HG02870 (cell line): Measurements from ENCODE around the gene GIMAP2.
"Not testable (repeated sequence)": the region's sequence is repeated elsewhere in the genome, so short reads cannot be mapped to it uniquely, and the experiment has no call there.

ENCODE experiments used
- ATAC-seq: cut with Tn5 transposase; IDR thresholded peaks from one replicate; pipeline ENCODE4 v1.9.1; 2021; ENCODE audit warnings: mild to moderate bottlenecking, moderate library complexity; ENCODE audit not compliant: unreplicated experiment

The GIMAP2 gene

GRCh38 chr7:150685219-150686029, at the start of gene GIMAP2:
GIMAP2 (plus strand) TSS chr7:150685706; CDS start chr7:150687060, 1,354 bp downstream.
- ATAC-seq, result peak; percentile 93

DNA sequence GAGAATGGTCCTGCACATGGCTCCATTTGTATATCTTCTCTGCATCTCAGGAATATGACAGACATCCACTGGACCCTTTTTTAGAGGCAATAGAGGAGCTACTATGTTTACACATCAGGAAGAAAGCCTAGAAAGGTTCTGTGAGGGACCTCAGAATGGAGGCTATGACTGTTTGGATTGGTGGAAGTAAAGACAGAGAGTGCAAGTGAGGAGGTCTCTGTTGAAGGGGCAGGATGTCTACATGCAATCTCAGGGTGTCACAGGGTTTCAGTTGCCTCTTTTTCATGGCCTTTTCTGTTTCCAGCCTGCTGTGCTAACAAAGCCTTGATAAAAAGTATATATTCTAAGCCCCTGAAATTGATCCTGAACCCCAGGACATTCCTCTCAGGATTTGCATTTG, 43.7 kb upstream of the GIMAP2 start:
- ATAC-seq, result no peak

GRCh38 chr7:150642926-150643325, 42.6 kb upstream of the GIMAP2 start:
- ATAC-seq, result no peak

- no peak for ATAC-seq
These were observed 40.1 kb upstream of the GIMAP2 start for GRCh38 chr7:150645259-150646020.

- no peak for ATAC-seq
These were observed 37.0 kb upstream of the GIMAP2 start for GRCh38 chr7:150648353-150649079.

- ATAC-seq, result no peak
These were observed 36.5 kb upstream of the GIMAP2 start for GRCh38 chr7:150649080-150649385.

DNA sequence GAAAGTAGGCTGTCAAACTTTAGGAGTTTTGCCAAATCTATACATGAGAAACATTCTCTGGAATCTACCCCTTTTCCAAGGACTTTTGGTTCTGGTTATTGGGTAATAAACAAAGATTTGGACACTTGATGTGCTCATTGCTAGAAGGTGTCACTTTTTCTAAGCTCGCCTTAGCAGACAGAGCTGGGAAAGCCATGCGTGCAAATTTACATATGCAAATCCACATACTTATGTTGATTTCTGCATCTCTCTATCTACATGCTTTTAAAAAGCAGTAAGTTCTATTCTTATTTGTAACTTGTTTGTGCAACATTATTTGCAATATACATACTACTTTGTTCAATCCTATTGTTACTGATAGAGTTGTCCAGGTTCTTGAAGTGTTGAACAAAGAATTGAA, 30.8 kb upstream of the GIMAP2 start:
- ATAC-seq, result no peak

- no peak for ATAC-seq
These were observed 29.5 kb upstream of the GIMAP2 start for GRCh38 chr7:150656047-150656446.

- no peak for ATAC-seq
These were observed 28.0 kb upstream of the GIMAP2 start for GRCh38 chr7:150657526-150657925.

- ATAC-seq, result no peak
These were observed 24.4 kb upstream of the GIMAP2 start for GRCh38 chr7:150660939-150661613.

- ATAC-seq, result not testable (repeated sequence)
These were observed 22.7 kb upstream of the GIMAP2 start for GRCh38 chr7:150662821-150663220.

- no peak for ATAC-seq
These were observed 21.6 kb upstream of the GIMAP2 start for GRCh38 chr7:150663802-150664494.

DNA sequence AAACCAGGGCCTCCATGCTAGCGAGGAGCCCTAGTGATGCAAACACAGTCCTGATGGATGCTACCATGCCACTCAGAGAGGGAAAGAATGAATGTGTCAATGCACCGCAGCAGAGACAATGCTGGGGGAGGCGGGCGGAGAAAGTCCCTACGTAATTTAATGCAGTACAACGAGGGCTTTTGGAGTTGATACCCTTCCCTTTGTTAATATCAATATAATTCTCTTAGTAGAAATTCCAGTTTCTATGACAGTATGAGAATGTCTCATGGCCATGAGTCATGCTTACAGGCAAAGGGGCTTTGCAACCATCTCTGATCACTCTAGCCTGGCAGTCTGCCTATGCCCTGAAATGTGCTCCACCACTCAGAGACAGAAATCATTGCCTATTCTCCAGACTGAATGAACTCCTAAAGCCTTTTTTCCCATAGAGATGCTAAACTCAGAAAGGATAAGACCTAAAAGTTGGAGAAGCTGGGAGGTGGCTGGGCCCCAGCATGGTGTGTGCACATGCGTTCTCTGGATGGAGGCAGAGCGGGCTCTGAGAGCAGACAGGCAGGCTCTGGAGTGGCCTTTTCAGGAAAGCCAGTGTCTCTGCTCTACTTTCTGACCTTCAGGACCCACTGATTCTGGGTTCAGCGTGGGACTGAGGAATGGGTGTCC, 20.3 kb upstream of the GIMAP2 start:
- ATAC-seq, result no peak

DNA sequence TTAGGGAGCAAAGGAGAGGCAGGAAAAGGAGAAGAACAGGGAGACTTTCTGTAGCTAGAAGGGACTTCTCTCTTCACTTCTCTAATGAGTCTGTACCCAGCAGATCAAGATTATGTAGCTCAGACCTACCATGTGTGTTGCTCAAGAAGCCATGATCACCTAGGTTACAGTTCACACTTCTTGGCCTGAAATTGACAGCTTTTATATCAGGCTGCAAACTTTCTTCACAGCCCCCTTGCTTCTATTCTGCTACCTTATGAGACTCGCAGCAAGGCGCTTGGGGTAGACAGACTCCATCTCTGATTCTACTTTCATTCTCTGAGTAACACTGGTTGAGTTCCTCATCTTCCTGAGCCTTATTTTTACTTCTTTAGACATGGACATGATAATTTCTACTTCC, 19.6 kb upstream of the GIMAP2 start:
- no peak for ATAC-seq

DNA sequence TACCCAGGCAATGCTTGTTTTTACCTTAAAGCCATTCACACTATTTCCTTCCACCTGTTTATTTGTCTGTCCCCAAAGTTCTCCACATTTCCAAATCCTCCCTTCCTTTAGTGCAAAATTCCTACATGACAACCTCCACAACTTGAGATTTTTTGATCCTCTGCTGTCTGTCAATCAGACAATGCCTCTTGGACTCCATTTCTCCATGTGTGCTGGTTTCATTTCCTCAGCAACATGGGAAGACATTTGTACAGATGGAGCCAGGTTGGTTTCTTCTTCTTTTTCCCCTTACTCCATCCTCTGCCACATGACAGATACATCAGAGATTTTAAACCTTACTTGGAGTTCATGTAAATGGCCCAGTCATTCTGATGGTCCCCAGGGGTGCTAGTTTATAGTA, 19.1 kb upstream of the GIMAP2 start:
- no peak for ATAC-seq

DNA sequence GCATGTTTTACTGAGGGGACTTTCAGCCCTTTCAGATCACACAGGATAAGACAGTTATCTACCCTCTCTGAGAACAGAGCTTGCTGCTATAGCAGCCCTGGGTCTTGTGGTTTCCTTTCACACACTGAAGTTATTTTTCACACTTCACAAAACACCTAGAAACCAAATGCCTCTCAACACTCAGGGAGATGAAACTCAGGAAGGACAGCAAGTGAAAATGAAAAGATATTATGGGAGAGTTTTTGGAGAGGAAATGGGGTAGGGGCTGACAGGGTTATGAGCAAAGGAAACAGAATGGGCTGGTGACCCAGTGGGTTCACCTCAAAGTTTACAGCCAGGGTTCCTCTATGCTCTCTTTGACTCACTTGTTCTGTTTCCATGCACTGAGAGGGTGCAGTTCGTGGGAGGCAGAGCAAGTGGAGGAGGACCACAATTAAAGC, 17.0 kb upstream of the GIMAP2 start:
- peak; percentile 83 for ATAC-seq

DNA sequence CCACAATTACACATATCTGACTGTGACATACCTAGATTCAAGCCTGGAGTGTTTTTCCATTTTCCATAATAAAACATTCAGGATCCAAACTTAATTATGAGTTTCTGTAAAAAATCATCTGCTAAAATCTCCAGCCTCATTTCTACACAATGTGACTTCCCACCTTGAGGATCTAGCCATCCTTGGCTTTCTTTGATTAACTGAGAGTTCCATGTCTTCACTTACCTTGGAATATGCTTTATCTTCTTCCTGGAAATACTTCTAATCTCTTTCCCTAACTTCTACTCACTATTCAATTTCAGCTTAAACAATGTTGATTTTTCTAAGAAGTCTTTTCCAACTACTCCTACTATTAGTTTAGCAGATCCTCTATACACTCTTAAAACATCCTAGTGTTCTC, 16.5 kb upstream of the GIMAP2 start:
- ATAC-seq, result no peak

DNA sequence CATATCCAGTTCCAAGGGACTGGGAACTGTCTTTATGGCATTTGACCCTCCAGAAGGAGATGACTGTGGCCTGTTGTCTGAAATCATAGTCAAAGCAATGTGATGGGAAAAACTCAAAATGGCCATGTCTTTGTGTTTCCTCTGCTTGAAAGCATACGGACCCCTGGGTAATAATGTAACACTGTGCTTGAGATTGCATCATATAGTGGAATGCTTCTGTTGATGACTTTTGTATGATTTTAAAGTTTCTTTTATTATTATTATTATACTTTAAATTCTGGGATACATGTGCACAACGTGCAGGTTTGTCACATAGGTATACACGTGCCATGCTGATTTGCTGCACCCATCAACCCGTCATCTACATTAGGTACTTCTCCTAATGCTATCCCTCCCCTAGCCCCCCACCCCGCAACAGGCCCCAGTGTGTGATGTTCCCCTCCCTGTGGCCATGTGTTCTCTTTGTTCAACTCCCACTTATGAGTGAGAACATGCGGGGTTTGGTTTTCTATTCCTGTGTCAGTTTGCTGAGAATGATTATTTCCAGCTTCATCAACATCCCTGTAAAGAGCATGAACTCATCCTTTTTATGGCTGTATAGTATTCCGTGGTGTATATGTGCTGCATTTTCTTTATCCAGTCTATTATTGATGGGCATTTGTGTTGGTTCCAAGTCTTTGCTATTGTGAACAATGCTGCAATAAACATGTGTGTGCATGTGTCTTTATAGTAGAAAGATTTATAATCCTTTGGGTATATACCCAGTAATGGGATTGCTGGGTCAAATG, 13.5 kb upstream of the GIMAP2 start:
- ATAC-seq, result not testable (repeated sequence)

GRCh38 chr7:150675714-150676113, 9.8 kb upstream of the GIMAP2 start:
- no peak for ATAC-seq
